Neural progenitor cell (in vitro differentiated cells): ENCODE data around the gene XPNPEP2.

Experiments used
- CTCF ChIP-seq: fragments of 200-600 bp; sonication (generic); IDR thresholded peaks from 2 replicates; pipeline ENCODE4 v1.5.1; 2017; ENCODE audit warnings: antibody characterized with exemption, mild to moderate bottlenecking
- EZH2 ChIP-seq: fragments of 200-600 bp; sonication (generic); IDR thresholded peaks from 2 replicates; pipeline ENCODE4 v1.6.1; 2017; ENCODE audit warnings: antibody characterized with exemption, mild to moderate bottlenecking, moderate library complexity

GRCh38 chrX:129721870-129722269 is 16.9 kb upstream of the XPNPEP2 start:
- TF ChIP-seq CTCF (no peak), EZH2 (no peak)
